Measurements from ENCODE around the gene TSPAN12.

DNA sequence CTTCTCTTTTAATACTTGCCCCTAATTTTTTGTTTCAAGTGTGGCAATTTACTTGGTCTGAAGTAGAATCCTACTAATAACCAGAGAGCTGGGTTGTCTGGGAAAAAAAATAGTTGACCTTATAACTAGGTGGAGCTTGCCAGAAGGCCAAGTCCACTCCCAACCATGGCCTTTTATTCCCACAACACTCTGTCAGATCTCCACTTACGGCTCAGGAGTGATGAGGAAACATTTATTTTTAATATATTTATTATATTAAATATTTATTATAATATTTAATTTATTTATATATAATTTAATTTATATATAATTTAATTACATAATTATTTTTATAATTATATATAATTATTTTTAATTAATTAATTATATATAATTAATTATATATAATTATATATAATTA, 58.8 kb downstream of the TSPAN12 start:
- TF ChIP-seq POLR2AphosphoS5 (IDR thresholded peaks at IDR 0.05; ENCODE audit: low read depth, low read length): no peak
- no peak for TF ChIP-seq REST (IDR thresholded peaks at IDR 0.05; ENCODE audit: insufficient read depth in 1 of 2, low read depth in 2 of 2, low read length in 2 of 2)
- TF ChIP-seq TAF1 (IDR thresholded peaks at IDR 0.05; ENCODE audit: borderline replicate concordance, insufficient read depth, low read length): no peak
- no peak for TF ChIP-seq SIN3A (IDR thresholded peaks at IDR 0.05; ENCODE audit: borderline replicate concordance, insufficient read depth, low read length)
- no peak for TF ChIP-seq FOXP2 (optimal IDR thresholded peaks at IDR 0.05; ENCODE audit: borderline replicate concordance, extremely low read depth, extremely low read length, insufficient read depth)

Measured in PFSK-1 (cell line).